HepG2 (cell line): Measurements from ENCODE around the gene SRCIN1. TPM values are rescaled to one million over a fixed set of nuclear protein-coding genes. Genes with fewer than 3 reads are reported as not detected.
A peak's percentile ranks its signal among the peaks of the same experiment; 100 is the strongest.

ENCODE experiments used
- ELF4 ChIP-seq: sonication (generic); formaldehyde crosslinking; IDR thresholded peaks from 2 replicates; pipeline ENCODE4 v1.5.0; 2020; ENCODE audit warnings: missing genetic modification reagents, mild to moderate bottlenecking, moderate library complexity, borderline replicate concordance
- FOXJ3 ChIP-seq: sonication (generic); formaldehyde crosslinking; IDR thresholded peaks from 2 replicates; pipeline ENCODE4 v1.4.0; 2020; ENCODE audit warnings: missing genetic modification reagents, mild to moderate bottlenecking, borderline replicate concordance
- GFI1 ChIP-seq: sonication (generic); formaldehyde crosslinking; IDR thresholded peaks from 2 replicates; pipeline ENCODE4 v1.5.0; 2020; ENCODE audit warnings: missing genetic modification reagents, mild to moderate bottlenecking, borderline replicate concordance
- HHEX ChIP-seq: IDR thresholded peaks from 2 replicates; pipeline ENCODE4 v1.6.1; 2016; ENCODE audit warnings: control low read depth
- IKZF1 ChIP-seq: fragments of 450-650 bp; IDR thresholded peaks from 2 replicates; pipeline ENCODE4 v1.7.1; 2016
- IRF2 ChIP-seq: IDR thresholded peaks from 2 replicates; pipeline ENCODE4 v1.6.1; 2018; ENCODE audit warnings: missing genetic modification reagents, missing compliant biosample characterization
- MIER3 ChIP-seq: IDR thresholded peaks from 2 replicates; pipeline ENCODE4 v1.6.1; 2016; ENCODE audit warnings: missing compliant biosample characterization, borderline replicate concordance
- MXD4 ChIP-seq: IDR thresholded peaks from 2 replicates; pipeline ENCODE4 v1.6.1; 2016; ENCODE audit warnings: mild to moderate bottlenecking, missing biosample characterization, missing genetic modification reagents
- MXI1 ChIP-seq: IDR thresholded peaks from 3 replicates; pipeline ENCODE4 v1.6.1; 2012; ENCODE audit warnings: low read depth, low read length, inconsistent platforms, borderline replicate concordance
- MYC ChIP-seq: sonication (generic); formaldehyde crosslinking; IDR thresholded peaks from 2 replicates; pipeline ENCODE4 v1.9.0; 2021; ENCODE audit warnings: missing genetic modification reagents, borderline replicate concordance
- NFYC ChIP-seq: IDR thresholded peaks from 2 replicates; pipeline ENCODE4 v1.6.1; 2016; ENCODE audit warnings: missing genetic modification reagents, missing compliant biosample characterization
- RBM22 ChIP-seq: fragments of 200-400 bp; formaldehyde crosslinking; optimal IDR thresholded peaks from 2 replicates; pipeline ENCODE3; 2017; ENCODE audit warnings: mild to moderate bottlenecking, low read length, moderate library complexity
- REPIN1 ChIP-seq: sonication (generic); formaldehyde crosslinking; IDR thresholded peaks from 2 replicates; pipeline ENCODE4 v1.8.0; 2022; ENCODE audit warnings: missing genetic modification reagents, low read depth, mild to moderate bottlenecking, borderline replicate concordance
- ZFP36L2 ChIP-seq: sonication (generic); formaldehyde crosslinking; IDR thresholded peaks from 2 replicates; pipeline ENCODE4 v1.4.0; 2020; ENCODE audit warnings: missing genetic modification reagents
- ZFP82 ChIP-seq: sonication (generic); formaldehyde crosslinking; IDR thresholded peaks from 2 replicates; pipeline ENCODE4 v1.5.1; 2020; ENCODE audit warnings: mild to moderate bottlenecking, missing genetic modification reagents, borderline replicate concordance
- ZMAT5 ChIP-seq: sonication (generic); formaldehyde crosslinking; IDR thresholded peaks from 2 replicates; pipeline ENCODE4 v1.5.0; 2020; ENCODE audit warnings: mild to moderate bottlenecking, low read depth, missing genetic modification reagents, borderline replicate concordance
- ZMYM3 ChIP-seq: sonication (generic); formaldehyde crosslinking; IDR thresholded peaks from 2 replicates; pipeline ENCODE4 v1.5.1; 2020; ENCODE audit warnings: mild to moderate bottlenecking, missing genetic modification reagents
- ZNF180 ChIP-seq: sonication (generic); formaldehyde crosslinking; IDR thresholded peaks from 2 replicates; pipeline ENCODE4 v1.4.0; 2020; ENCODE audit warnings: low read depth, missing genetic modification reagents, borderline replicate concordance
- ZNF317 ChIP-seq: sonication (generic); formaldehyde crosslinking; IDR thresholded peaks from 2 replicates; pipeline ENCODE4 v1.5.0; 2020; ENCODE audit warnings: mild to moderate bottlenecking, missing genetic modification reagents
- ZNF576 ChIP-seq: sonication (generic); formaldehyde crosslinking; IDR thresholded peaks from 2 replicates; pipeline ENCODE4 v1.4.0; 2020; ENCODE audit warnings: mild to moderate bottlenecking, missing genetic modification reagents
- ZNF605 ChIP-seq: sonication (generic); formaldehyde crosslinking; IDR thresholded peaks from 2 replicates; pipeline ENCODE4 v1.8.0; 2022; ENCODE audit warnings: mild to moderate bottlenecking, missing genetic modification reagents
- ZNF616 ChIP-seq: sonication (generic); formaldehyde crosslinking; IDR thresholded peaks from 2 replicates; pipeline ENCODE4 v1.5.0; 2020; ENCODE audit warnings: low read depth, mild to moderate bottlenecking, missing genetic modification reagents
- ZNF720 ChIP-seq: sonication (generic); formaldehyde crosslinking; IDR thresholded peaks from 2 replicates; pipeline ENCODE4 v1.4.0; 2020; ENCODE audit warnings: missing genetic modification reagents
- ZNF816 ChIP-seq: sonication (generic); formaldehyde crosslinking; IDR thresholded peaks from 2 replicates; pipeline ENCODE4 v1.8.0; 2022; ENCODE audit warnings: missing genetic modification reagents, mild to moderate bottlenecking, borderline replicate concordance
- polyA plus RNA-seq, 8 experiments: library from polyadenylated mRNA; depleted of rRNA in 3 of 8; stranded (reverse) in 7 of 8; unstranded in 1 of 8; fragments of >200 nt; fragmentation: Illumina TruSeq in 4 of 8; extraction: Trizol in 4 of 8; gene quantifications; 2 replicates each; pipeline versions ENCODE4 v1.2.1 to v1.2.3, GENCODE V29; 2011 to 2016; ENCODE audit warnings: low read depth in 4 of 8, missing spikeins in 1 of 8, mixed read lengths in 1 of 8; ENCODE audit not compliant: insufficient read depth in 1 of 8
- total RNA-seq, 5 experiments: library from RNA; depleted of rRNA; stranded (reverse); fragments of >200 nt; fragmentation: Illumina TruSeq; extraction: Trizol; gene quantifications; 2 replicates each; pipeline ENCODE4 v1.2.3, GENCODE V29; 2016; ENCODE audit warnings: low read depth in 1 of 5
- TF ChIP-seq, protein P1 (sequence below): sonication (generic); formaldehyde crosslinking; IDR thresholded peaks from 2 replicates; pipeline ENCODE4 v1.8.1; 2023; ENCODE audit warnings: mild to moderate bottlenecking, inconsistent platforms, moderate library complexity, missing genetic modification reagents, borderline replicate concordance
- TF ChIP-seq, protein P2 (sequence below): sonication (generic); formaldehyde crosslinking; IDR thresholded peaks from 2 replicates; pipeline ENCODE4 v1.4.0; 2020; ENCODE audit warnings: missing genetic modification reagents
- TF ChIP-seq, protein P3 (sequence below): IDR thresholded peaks from 2 replicates; pipeline ENCODE4 v1.6.1; 2018; ENCODE audit warnings: missing genetic modification reagents, mild to moderate bottlenecking, missing compliant biosample characterization

Gene SRCIN1
- total and polyA plus RNA-seq, 2 of the 13 experiments (the other 11 are each of a cell fraction or from before 2014, with no cell fraction given), result 1.2 to 9.6 TPM

DNA sequence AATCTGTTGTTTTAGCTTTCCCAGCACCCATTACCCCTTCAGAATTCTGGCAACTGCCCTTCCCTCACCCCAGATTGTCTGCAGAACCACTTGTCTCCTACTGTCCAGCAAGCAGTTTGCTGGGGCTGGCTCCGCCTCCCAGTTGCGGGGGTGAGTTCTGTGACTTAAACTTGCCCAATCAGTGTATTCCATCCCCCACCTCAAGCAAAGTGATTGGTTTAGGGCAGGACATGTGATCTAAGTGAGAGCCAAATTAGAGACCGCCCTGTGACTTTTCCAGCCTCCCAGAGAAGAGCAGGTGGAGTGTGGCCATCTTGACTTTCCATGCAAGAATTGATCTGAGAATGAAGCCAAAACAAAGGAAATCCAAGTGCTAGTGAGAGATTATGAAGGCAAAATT is 22.7 kb upstream of the SRCIN1 start (continued):
- no peak for TF ChIP-seq ZFP82 (CRISPR knock-in tag)
- TF ChIP-seq ZMYM3 (CRISPR knock-in tag), result no peak
- peak; percentile 53; the same call in 1 of the 2 replicates for TF ChIP-seq ZNF317
- peak; percentile 72; the same call in 1 of the 2 replicates for TF ChIP-seq ZNF605 (CRISPR knock-in tag)
- TF ChIP-seq FOXJ3 (CRISPR knock-in tag), result no peak
- 0 out of 2 replicates have a peak, but pooled peaks have one; percentile 29 for TF ChIP-seq MXD4
- TF ChIP-seq, protein P1, sequence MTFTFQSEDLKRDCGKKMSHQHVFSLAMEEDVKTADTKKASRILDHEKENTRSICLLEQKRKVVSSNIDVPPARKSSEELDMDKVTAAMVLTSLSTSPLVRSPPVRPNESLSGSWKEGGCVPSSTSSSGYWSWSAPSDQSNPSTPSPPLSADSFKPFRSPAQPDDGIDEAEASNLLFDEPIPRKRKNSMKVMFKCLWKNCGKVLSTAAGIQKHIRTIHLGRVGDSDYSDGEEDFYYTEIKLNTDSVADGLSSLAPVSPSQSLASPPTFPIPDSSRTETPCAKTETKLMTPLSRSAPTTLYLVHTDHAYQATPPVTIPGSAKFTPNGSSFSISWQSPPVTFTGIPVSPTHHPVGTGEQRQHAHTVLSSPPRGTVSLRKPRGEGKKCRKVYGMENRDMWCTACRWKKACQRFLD, result no peak
- TF ChIP-seq ZNF720, result no peak
- TF ChIP-seq ZFP36L2, result no peak
- TF ChIP-seq NFYC (CRISPR knock-in tag), result peak; percentile 90
- no peak for TF ChIP-seq ZNF576 (CRISPR knock-in tag)
- TF ChIP-seq MXI1, result no peak
- TF ChIP-seq RBM22, result no peak
- no peak for TF ChIP-seq REPIN1 (CRISPR knock-in tag)
- TF ChIP-seq IRF2 (CRISPR knock-in tag), result no peak
- no peak for TF ChIP-seq IKZF1
- no peak for TF ChIP-seq ZNF816 (CRISPR knock-in tag)
- no peak for TF ChIP-seq ZMAT5 (CRISPR knock-in tag)
- TF ChIP-seq ZNF616 (CRISPR knock-in tag), result no peak
- TF ChIP-seq MYC (CRISPR knock-in tag), result no peak
- TF ChIP-seq MIER3 (CRISPR knock-in tag), result no peak
- TF ChIP-seq, protein P2, sequence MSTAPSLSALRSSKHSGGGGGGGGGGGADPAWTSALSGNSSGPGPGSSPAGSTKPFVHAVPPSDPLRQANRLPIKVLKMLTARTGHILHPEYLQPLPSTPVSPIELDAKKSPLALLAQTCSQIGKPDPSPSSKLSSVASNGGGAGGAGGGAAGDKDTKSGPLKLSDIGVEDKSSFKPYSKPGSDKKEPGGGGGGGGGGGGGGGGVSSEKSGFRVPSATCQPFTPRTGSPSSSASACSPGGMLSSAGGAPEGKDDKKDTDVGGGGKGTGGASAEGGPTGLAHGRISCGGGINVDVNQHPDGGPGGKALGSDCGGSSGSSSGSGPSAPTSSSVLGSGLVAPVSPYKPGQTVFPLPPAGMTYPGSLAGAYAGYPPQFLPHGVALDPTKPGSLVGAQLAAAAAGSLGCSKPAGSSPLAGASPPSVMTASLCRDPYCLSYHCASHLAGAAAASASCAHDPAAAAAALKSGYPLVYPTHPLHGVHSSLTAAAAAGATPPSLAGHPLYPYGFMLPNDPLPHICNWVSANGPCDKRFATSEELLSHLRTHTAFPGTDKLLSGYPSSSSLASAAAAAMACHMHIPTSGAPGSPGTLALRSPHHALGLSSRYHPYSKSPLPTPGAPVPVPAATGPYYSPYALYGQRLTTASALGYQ, result no peak
- no peak for TF ChIP-seq ELF4 (CRISPR knock-in tag)
- no peak for TF ChIP-seq ZNF180 (CRISPR knock-in tag)
- no peak for TF ChIP-seq HHEX (CRISPR knock-in tag)
- TF ChIP-seq GFI1, result no peak
- TF ChIP-seq, protein P3, sequence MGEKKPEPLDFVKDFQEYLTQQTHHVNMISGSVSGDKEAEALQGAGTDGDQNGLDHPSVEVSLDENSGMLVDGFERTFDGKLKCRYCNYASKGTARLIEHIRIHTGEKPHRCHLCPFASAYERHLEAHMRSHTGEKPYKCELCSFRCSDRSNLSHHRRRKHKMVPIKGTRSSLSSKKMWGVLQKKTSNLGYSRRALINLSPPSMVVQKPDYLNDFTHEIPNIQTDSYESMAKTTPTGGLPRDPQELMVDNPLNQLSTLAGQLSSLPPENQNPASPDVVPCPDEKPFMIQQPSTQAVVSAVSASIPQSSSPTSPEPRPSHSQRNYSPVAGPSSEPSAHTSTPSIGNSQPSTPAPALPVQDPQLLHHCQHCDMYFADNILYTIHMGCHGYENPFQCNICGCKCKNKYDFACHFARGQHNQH (CRISPR knock-in tag), result no peak
